Nephron progenitor cell (in vitro differentiated cells): Measurements from ENCODE around the gene PLEKHA5.

ENCODE experiments used
- DNase-seq: peaks from one replicate; pipeline ENCODE4 v3.0.0; 2021
- H3K27ac Mint-ChIP-seq: 2 replicates; pipeline ENCODE4 v1.8.0; 2021; ENCODE audit warnings: mild to moderate bottlenecking, moderate library complexity, mixed read lengths
- H3K27me3 Mint-ChIP-seq: 2 replicates; pipeline ENCODE4 v1.8.0; 2021; ENCODE audit warnings: mild to moderate bottlenecking, low read depth, mixed read lengths; ENCODE audit not compliant: poor library complexity
- H3K36me3 Mint-ChIP-seq: 2 replicates; pipeline ENCODE4 v1.8.0; 2021; ENCODE audit warnings: low read depth, mixed read lengths
- H3K4me1 Mint-ChIP-seq: 2 replicates; pipeline ENCODE4 v1.8.0; 2021; ENCODE audit warnings: mixed read lengths
- H3K4me3 Mint-ChIP-seq: 2 replicates; pipeline ENCODE4 v1.8.0; 2021; ENCODE audit warnings: mild to moderate bottlenecking, moderate library complexity, mixed read lengths
- H3K9me3 Mint-ChIP-seq: 2 replicates; pipeline ENCODE4 v1.8.0; 2021; ENCODE audit warnings: mild to moderate bottlenecking, moderate library complexity, mixed read lengths
- TF ChIP-seq, protein P1 (sequence below): fragments of 200-600 bp; sonication (generic); IDR thresholded peaks from 2 replicates; pipeline ENCODE4 v1.5.0; 2021; ENCODE audit warnings: antibody characterized with exemption

PLEKHA5 gene

GRCh38 chr12:19140381-19141236, 11.1 kb downstream of the PLEKHA5 start:
- Mint-ChIP-seq H3K27ac (peak overlapping the region; percentile 90), H3K4me1 (peaks cover 42% of the 10 kb centered on the region), H3K9me3 (no peaks in the 10 kb centered on the region), H3K27me3 (no peaks in the 10 kb centered on the region), H3K36me3 (peaks cover 46% of the 10 kb centered on the region), H3K4me3 (no peak overlapping the region)
- no peak for DNase-seq
- TF ChIP-seq, protein P1, sequence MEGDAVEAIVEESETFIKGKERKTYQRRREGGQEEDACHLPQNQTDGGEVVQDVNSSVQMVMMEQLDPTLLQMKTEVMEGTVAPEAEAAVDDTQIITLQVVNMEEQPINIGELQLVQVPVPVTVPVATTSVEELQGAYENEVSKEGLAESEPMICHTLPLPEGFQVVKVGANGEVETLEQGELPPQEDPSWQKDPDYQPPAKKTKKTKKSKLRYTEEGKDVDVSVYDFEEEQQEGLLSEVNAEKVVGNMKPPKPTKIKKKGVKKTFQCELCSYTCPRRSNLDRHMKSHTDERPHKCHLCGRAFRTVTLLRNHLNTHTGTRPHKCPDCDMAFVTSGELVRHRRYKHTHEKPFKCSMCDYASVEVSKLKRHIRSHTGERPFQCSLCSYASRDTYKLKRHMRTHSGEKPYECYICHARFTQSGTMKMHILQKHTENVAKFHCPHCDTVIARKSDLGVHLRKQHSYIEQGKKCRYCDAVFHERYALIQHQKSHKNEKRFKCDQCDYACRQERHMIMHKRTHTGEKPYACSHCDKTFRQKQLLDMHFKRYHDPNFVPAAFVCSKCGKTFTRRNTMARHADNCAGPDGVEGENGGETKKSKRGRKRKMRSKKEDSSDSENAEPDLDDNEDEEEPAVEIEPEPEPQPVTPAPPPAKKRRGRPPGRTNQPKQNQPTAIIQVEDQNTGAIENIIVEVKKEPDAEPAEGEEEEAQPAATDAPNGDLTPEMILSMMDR, result no peak

DNA sequence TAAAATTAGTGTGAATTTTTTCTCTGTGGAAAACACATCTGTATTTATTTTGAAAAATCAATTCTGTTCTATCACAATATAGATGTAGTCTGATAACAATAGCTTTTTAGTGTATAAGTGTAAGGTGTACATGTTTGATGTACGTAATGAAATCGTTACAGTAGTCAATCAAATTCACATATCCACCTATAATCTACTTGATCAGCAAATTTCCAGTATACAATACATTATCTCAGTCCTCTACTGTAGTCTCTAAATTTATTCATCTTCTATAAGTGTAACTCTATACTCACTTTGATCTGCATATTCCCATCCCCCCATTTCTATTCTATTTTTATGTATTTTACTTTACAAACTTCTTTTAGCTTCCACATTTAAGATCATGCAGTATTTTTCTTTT, 13.0 kb downstream of the PLEKHA5 start:
- Mint-ChIP-seq H3K27ac (no peak overlapping the region), H3K27me3 (no peaks in the 10 kb centered on the region), H3K36me3 (peaks cover 46% of the 10 kb centered on the region), H3K9me3 (no peaks in the 10 kb centered on the region), H3K4me1 (peaks cover 37% of the 10 kb centered on the region), H3K4me3 (no peak overlapping the region)
- no peak for DNase-seq
- TF ChIP-seq, protein P1, result no peak

DNA sequence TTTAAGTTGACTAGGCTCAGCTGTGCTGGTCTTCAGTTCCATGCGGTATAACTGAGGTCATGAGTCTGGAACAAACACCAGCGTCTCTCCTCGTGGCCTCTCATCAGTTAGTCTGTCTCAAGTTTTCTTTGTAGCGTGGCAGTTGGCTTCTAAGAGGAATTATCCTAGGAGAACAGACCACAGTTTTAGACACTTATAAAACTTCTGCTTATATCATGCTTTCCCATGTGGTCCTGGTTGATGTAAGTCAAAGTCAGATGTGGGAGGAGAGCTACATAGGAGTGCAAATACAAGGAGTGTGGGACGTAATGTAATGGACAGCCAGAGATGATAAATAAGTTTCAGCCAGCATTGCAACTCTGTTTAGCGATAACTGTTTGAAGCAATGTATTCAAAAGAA, 14.8 kb downstream of the PLEKHA5 start:
- Mint-ChIP-seq H3K36me3 (peaks cover 50% of the 10 kb centered on the region), H3K27me3 (no peaks in the 10 kb centered on the region), H3K9me3 (peaks cover 4% of the 10 kb centered on the region), H3K4me3 (no peak overlapping the region), H3K4me1 (peaks cover 19% of the 10 kb centered on the region), H3K27ac (peak overlapping the region; percentile 19)
- DNase-seq, result no peak
- TF ChIP-seq, protein P1, result no peak

GRCh38 chr12:19144985-19145384, 15.5 kb downstream of the PLEKHA5 start:
- TF ChIP-seq, protein P1, result no peak
- Mint-ChIP-seq H3K27ac (no peak overlapping the region), H3K4me1 (peaks cover 12% of the 10 kb centered on the region), H3K36me3 (peaks cover 57% of the 10 kb centered on the region), H3K4me3 (no peak overlapping the region), H3K27me3 (no peaks in the 10 kb centered on the region), H3K9me3 (peaks cover 8% of the 10 kb centered on the region)
- no peak for DNase-seq

DNA sequence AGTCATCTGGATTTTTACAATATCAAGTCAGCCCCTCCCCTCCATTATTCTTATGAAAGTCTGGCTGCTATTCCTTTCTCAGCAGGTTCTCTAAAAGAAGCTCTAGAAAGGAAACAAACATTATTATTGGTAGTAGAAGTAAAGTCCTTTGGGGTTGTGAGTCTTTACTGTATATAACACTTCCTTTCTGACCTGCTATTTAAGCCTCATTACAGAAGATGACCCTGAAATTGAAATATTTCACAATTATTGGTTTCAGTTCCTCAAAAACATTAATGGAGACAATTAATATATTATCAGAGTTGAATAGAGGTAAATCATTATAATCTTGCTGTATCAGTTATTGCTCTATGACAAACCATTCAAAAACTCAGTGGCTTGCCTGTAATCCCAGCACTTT, 19.3 kb downstream of the PLEKHA5 start:
- Mint-ChIP-seq H3K4me1 (no peaks in the 10 kb centered on the region), H3K27me3 (no peaks in the 10 kb centered on the region), H3K9me3 (peaks cover 8% of the 10 kb centered on the region), H3K27ac (no peak overlapping the region), H3K4me3 (no peak overlapping the region), H3K36me3 (peaks cover 65% of the 10 kb centered on the region)
- no peak for DNase-seq
- TF ChIP-seq, protein P1, result no peak
